T-cell (primary cell): ENCODE data around the gene TEAD3. TPM values are rescaled to one million over a fixed set of nuclear protein-coding genes. Genes with fewer than 3 reads are reported as not detected.
"Not testable (repeated sequence)": the region's sequence is repeated elsewhere in the genome, so short reads cannot be mapped to it uniquely, and the experiment has no call there.

Source experiments
- ATAC-seq, 4 experiments: fragments of 200-7000 bp in 3 of 4; fragments of 150-1000 bp in 1 of 4; cut with Tn5 transposase; replicated peaks in 1 of 4; 1 replicate in 3 of 4; 2 replicates in 1 of 4; pipeline ENCODE4 v1.10.0; 2021; ENCODE audit warnings: moderate library complexity in 3 of 4, mild to moderate bottlenecking in 2 of 4, moderate number of reproducible peaks in 1 of 4
- CTCF ChIA-PET, 2 donors: fragments of 300-600 bp; sonication (Branson Sonifier 250); formaldehyde crosslinking; loops; one replicate each; lab custom pipeline; 2022; ENCODE audit warnings: antibody characterized with exemption in 2 of 2; lab: Charles Lee
- POLR2A ChIA-PET, 2 donors: fragments of 300-600 bp; sonication (Branson Sonifier 250); formaldehyde crosslinking; loops; one replicate each; lab custom pipeline; 2022; ENCODE audit warnings: antibody characterized with exemption in 2 of 2; lab: Charles Lee
- DNase-seq, 35 experiments: peaks; one replicate each; pipeline versions ENCODE4 v3.0.0 to v3.0.0-alpha.2; 2013 to 2023
- H3K27ac ChIP-seq: one replicate; pipeline ENCODE4 v1.5.1; 2013; ENCODE audit warnings: low read length
- H3K27me3 ChIP-seq, 2 experiments: replicated peaks in 1 of 2; 1 replicate in 1 of 2; 2 replicates in 1 of 2; pipeline versions ENCODE4 v1.6.1 to v1.7.0; 2013; ENCODE audit warnings: low read length in 1 of 2, mixed read lengths in 1 of 2; ENCODE audit not compliant: control insufficient read depth in 2 of 2, insufficient read depth in 2 of 2; ENCODE audit errors: extremely low read depth in 1 of 2
- H3K36me3 ChIP-seq, 2 donors: 1 replicate in 1 of 2; 2 replicates in 1 of 2; pipeline versions ENCODE4 v1.6.1 to v1.7.0; 2013; ENCODE audit warnings: low read length in 1 of 2; ENCODE audit not compliant: control insufficient read depth in 2 of 2, insufficient read depth in 1 of 2; ENCODE audit errors: extremely low read depth in 1 of 2
- H3K4me1 ChIP-seq, 2 experiments: 1 replicate in 1 of 2; 2 replicates in 1 of 2; pipeline versions ENCODE4 v1.6.1 to v1.7.0; 2013; ENCODE audit warnings: low read length in 2 of 2, mixed read lengths in 1 of 2; ENCODE audit not compliant: insufficient read depth in 2 of 2, control insufficient read depth in 1 of 2; ENCODE audit errors: extremely low read depth in 1 of 2
- H3K4me3 ChIP-seq, 2 donors: 1 replicate in 1 of 2; 2 replicates in 1 of 2; pipeline versions ENCODE4 v1.5.1 to v1.7.0; 2013; ENCODE audit warnings: mild to moderate bottlenecking in 2 of 2, low read length in 1 of 2, moderate library complexity in 1 of 2; ENCODE audit not compliant: control insufficient read depth in 1 of 2; ENCODE audit errors: extremely low read depth in 1 of 2
- H3K9me3 ChIP-seq: 2 replicates; pipeline ENCODE4 v1.7.0; 2013
- H3K27ac Mint-ChIP-seq, 2 donors: one replicate each; pipeline ENCODE4 v1.8.0; 2020 to 2021; ENCODE audit warnings: mild to moderate bottlenecking in 2 of 2, mixed read lengths in 2 of 2
- H3K27me3 Mint-ChIP-seq, 2 donors: one replicate each; pipeline ENCODE4 v1.8.0; 2021 to 2022; ENCODE audit warnings: mixed read lengths in 2 of 2
- H3K36me3 Mint-ChIP-seq: one replicate; pipeline ENCODE4 v1.8.0; 2021; ENCODE audit warnings: mixed read lengths
- H3K4me1 Mint-ChIP-seq, 3 donors: one replicate each; pipeline ENCODE4 v1.8.0; 2020 to 2022; ENCODE audit warnings: mixed read lengths in 3 of 3, mild to moderate bottlenecking in 1 of 3
- H3K4me3 Mint-ChIP-seq, 3 donors: one replicate each; pipeline ENCODE4 v1.8.0; 2020 to 2022; ENCODE audit warnings: mild to moderate bottlenecking in 3 of 3, mixed read lengths in 3 of 3, moderate library complexity in 3 of 3
- H3K9me3 Mint-ChIP-seq, 3 donors: one replicate each; pipeline ENCODE4 v1.8.0; 2020 to 2022; ENCODE audit warnings: mixed read lengths in 3 of 3
- WGBS: methylation state at CpG from one replicate; pipeline ENCODE4 v1.1.5; 2013; ENCODE audit warnings: missing lambda C conversion rate; ENCODE audit not compliant: insufficient coverage; 5-methylcytosine and 5-hydroxymethylcytosine counted together
- total RNA-seq, 35 experiments: library from RNA in 6 of 35; stranded (reverse) in 6 of 35; fragments of 120-200 nt in 1 of 35; gene quantifications; one replicate each; pipeline versions ENCODE4 v1.2.1 to v1.2.4 and lab custom pipeline; 2013 to 2026

TEAD3 gene
- total RNA-seq, 5 donors from 2014 or later (not counting 1 experiment from before 2014, with no cell fraction given): 0.26 to 0.53 (median 0.41) TPM; not detected in 2

- ChIA-PET CTCF (interaction anchor here in 1 of 2 donors (0.6 kb wide), 1 partner anchor 13 kb away, joined by 3 read pairs; no protein-coding TSS in a partner anchor), POLR2A (no interaction called here)
- H3K9me3 Mint-ChIP-seq: peaks cover 0 to 1% (median 0%) of the 10 kb centered on the region in 3 donors
- H3K4me1 Mint-ChIP-seq: no peaks in the 10 kb centered on the region
- no peaks in the 10 kb centered on the region for H3K27me3 Mint-ChIP-seq
- Histone ChIP-seq H3K36me3 (no peaks in the 10 kb centered on the region), H3K9me3 (no peaks in the 10 kb centered on the region), H3K4me3 (no peak overlapping the region), H3K27ac (no peak overlapping the region), H3K27me3 (no peaks in the 10 kb centered on the region), H3K4me1 (no peaks in the 10 kb centered on the region)
- no peak for ATAC-seq
- no peak overlapping the region for H3K27ac Mint-ChIP-seq
- H3K4me3 Mint-ChIP-seq: no peak overlapping the region
- 88% methylated on average over 10 of the region's 16 CpGs for WGBS
- no peaks in the 10 kb centered on the region for H3K36me3 Mint-ChIP-seq
- no peak for DNase-seq
These were observed 61.6 kb downstream of the TEAD3 start for GRCh38 chr6:35435074-35435837.

DNA sequence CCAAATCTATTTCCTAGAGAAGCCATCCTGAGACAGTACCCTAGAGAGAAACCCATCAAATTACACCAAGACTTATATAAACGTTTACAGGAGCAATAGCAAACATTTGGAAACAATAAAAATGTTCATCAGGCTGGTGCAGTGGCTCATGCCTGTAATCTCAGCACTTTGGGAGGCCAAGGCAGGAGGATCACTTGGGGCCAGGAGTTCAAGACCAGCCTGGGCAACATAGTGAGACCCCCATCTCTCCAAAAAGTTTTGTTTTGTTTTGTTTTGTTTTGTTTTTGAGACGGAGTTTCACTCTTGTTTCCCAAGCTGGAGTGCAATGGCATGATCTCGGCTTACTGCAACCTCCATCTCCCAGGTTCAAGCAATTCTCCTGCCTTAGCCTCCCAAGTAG is 64.2 kb downstream of the TEAD3 start:
- H3K27me3 Mint-ChIP-seq, H3K4me3 ChIP-seq, H3K27ac Mint-ChIP-seq, H3K27ac ChIP-seq, H3K36me3 Mint-ChIP-seq, H3K9me3 ChIP-seq, H3K4me1 Mint-ChIP-seq, H3K27me3 ChIP-seq, H3K4me1 ChIP-seq, H3K36me3 ChIP-seq, ATAC-seq, DNase-seq, H3K4me3 Mint-ChIP-seq: not testable (repeated sequence)
- ChIA-PET CTCF (interaction anchor here in 1 of 2 donors (0.6 kb wide), 1 partner anchor 107 kb away, joined by 3 read pairs; no protein-coding TSS in a partner anchor), POLR2A (interaction anchor here in 1 of 2 donors (0.6 kb wide), 1 partner anchor 308 kb away, joined by 4 read pairs; no protein-coding TSS in a partner anchor)
- H3K9me3 Mint-ChIP-seq: peaks cover 0 to 15% (median 8%) of the 10 kb centered on the region in 3 donors
- no CpG with 5 or more reads among the region's 3 CpGs for WGBS

- Mint-ChIP-seq H3K27me3 (no peaks in the 10 kb centered on the region), H3K4me1 (no peaks in the 10 kb centered on the region), H3K4me3 (no peak overlapping the region), H3K36me3 (peaks cover 10% of the 10 kb centered on the region), H3K9me3 (peaks cover 0 to 15% (median 8%) of the 10 kb centered on the region in 3 donors), H3K27ac (no peak overlapping the region)
- no peaks in the 10 kb centered on the region for H3K27me3 ChIP-seq
- no peak for DNase-seq
- POLR2A ChIA-PET: no interaction called here
- no peaks in the 10 kb centered on the region for H3K4me1 ChIP-seq
- CTCF ChIA-PET: interaction anchor here in 1 of 2 donors (0.6 kb wide), 1 partner anchor 107 kb away, joined by 3 read pairs; no protein-coding TSS in a partner anchor
- peaks cover 0 to 3% of the 10 kb centered on the region in 2 donors for H3K36me3 ChIP-seq
- no peak overlapping the region for H3K4me3 ChIP-seq
- no peak for ATAC-seq
- no peak overlapping the region for H3K27ac ChIP-seq
- no peaks in the 10 kb centered on the region for H3K9me3 ChIP-seq
- WGBS: 94% methylated on average over 3 of the region's 4 CpGs
These were observed 64.6 kb downstream of the TEAD3 start for GRCh38 chr6:35432291-35432690.

DNA sequence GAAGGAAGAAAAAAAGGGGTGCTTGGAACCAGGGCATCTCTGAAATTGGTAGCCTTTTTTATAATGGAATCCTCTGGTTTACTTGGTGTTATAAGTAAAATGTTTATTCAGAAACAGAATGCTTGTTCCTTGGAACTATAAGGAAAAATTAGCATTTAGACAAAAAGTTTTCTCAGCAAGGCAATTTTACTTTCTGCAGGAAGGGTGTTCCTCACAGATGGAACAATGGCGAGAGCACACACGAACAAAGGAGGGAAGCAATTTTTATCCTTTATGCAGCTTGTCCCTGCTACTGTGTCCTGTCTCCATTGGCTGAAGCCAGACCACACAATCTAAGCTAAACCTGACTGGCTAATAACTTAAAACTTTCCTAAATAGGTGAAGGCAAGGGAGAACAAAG is 67.4 kb downstream of the TEAD3 start:
- Histone ChIP-seq H3K4me3 (no peak overlapping the region), H3K36me3 (peaks cover 7 to 29% of the 10 kb centered on the region in 2 donors), H3K9me3 (no peaks in the 10 kb centered on the region), H3K27ac (no peak overlapping the region), H3K27me3 (no peaks in the 10 kb centered on the region), H3K4me1 (no peaks in the 10 kb centered on the region)
- ChIA-PET POLR2A (no interaction called here), CTCF (interaction anchor here in 1 of 2 donors (0.6 kb wide), 1 partner anchor 1110 kb away, joined by 8 read pairs; no protein-coding TSS in a partner anchor)
- 92% methylated on average over 2 of the region's 2 CpGs for WGBS
- Mint-ChIP-seq H3K4me1 (no peaks in the 10 kb centered on the region), H3K27me3 (no peaks in the 10 kb centered on the region), H3K9me3 (peaks cover 0 to 15% (median 8%) of the 10 kb centered on the region in 3 donors), H3K27ac (no peak overlapping the region), H3K36me3 (peaks cover 37% of the 10 kb centered on the region), H3K4me3 (no peak overlapping the region)
- no peak for DNase-seq
- ATAC-seq: no peak

DNA sequence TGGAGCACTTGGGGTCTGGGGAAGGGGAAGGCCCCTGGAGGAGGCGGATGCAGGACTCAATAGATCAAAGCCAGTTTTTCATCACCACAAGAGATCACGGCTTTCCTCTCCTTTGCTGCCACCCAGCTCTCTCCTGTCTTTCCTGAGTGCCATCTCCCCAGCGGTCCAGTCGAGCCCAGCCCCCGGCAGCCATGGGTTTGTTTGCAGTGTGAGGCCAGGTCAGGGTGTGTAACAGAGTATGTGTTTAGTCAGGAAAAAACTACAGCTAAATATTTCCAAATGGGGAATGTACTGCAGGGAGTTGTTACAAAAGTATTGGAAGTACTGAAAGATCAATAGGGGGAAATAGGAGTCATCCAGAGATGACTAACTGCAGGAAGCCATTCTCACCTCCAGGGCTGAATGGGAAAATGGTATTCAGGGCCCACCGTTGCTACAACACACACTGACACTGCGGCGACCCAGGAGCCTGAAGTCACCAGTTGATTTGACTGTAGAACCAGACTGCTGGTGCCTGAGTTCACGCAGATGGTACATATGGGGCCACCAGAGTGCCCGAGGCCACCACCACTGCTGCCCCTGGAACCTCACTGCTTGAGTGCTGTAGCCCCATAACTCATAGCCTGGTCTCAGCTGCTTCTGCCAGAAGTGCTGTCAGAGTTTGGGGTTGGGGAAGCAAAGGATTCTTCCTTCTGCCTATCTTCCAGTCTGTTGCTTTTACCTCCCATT is 68.3 kb downstream of the TEAD3 start:
- no peaks in the 10 kb centered on the region for H3K27me3 ChIP-seq
- Mint-ChIP-seq H3K36me3 (peaks cover 42% of the 10 kb centered on the region), H3K27ac (no peak overlapping the region), H3K4me3 (no peak overlapping the region), H3K9me3 (peaks cover 0 to 15% (median 8%) of the 10 kb centered on the region in 3 donors), H3K4me1 (no peaks in the 10 kb centered on the region), H3K27me3 (no peaks in the 10 kb centered on the region)
- DNase-seq: no peak
- ChIA-PET CTCF (interaction anchor here in 1 of 2 donors (0.6 kb wide), 1 partner anchor 223 kb away, joined by 5 read pairs; no protein-coding TSS in a partner anchor), POLR2A (no interaction called here)
- no peak for ATAC-seq
- 96% methylated on average over 4 of the region's 10 CpGs for WGBS
- no peaks in the 10 kb centered on the region for H3K9me3 ChIP-seq
- no peak overlapping the region for H3K27ac ChIP-seq
- peak overlapping the region in 1 of 2 donors; percentile 10 for H3K4me3 ChIP-seq
- H3K36me3 ChIP-seq: peaks cover 7 to 38% of the 10 kb centered on the region in 2 donors
- H3K4me1 ChIP-seq: no peaks in the 10 kb centered on the region

- Histone ChIP-seq H3K36me3 (peaks cover 7 to 40% of the 10 kb centered on the region in 2 donors), H3K27me3 (no peaks in the 10 kb centered on the region), H3K4me3 (no peak overlapping the region), H3K4me1 (no peaks in the 10 kb centered on the region), H3K9me3 (no peaks in the 10 kb centered on the region), H3K27ac (no peak overlapping the region)
- Mint-ChIP-seq H3K36me3 (peaks cover 45% of the 10 kb centered on the region), H3K27ac (no peak overlapping the region), H3K4me3 (no peak overlapping the region), H3K9me3 (peaks cover 0 to 15% (median 8%) of the 10 kb centered on the region in 3 donors), H3K27me3 (no peaks in the 10 kb centered on the region), H3K4me1 (no peaks in the 10 kb centered on the region)
- DNase-seq (no peak), ATAC-seq (no peak)
- WGBS: no CpG with 5 or more reads among the region's 9 CpGs
- ChIA-PET CTCF (interaction anchor here in 1 of 2 donors (0.6 kb wide), 1 partner anchor 222 kb away, joined by 5 read pairs; no protein-coding TSS in a partner anchor), POLR2A (no interaction called here)
These were observed 69.0 kb downstream of the TEAD3 start for GRCh38 chr6:35427851-35428321.
